ENCODE measurements around the gene PIK3R2. TPM values are rescaled to one million over a fixed set of nuclear protein-coding genes. Genes with fewer than 3 reads are reported as not detected.
A peak's percentile ranks its signal among the peaks of the same experiment; 100 is the strongest.

PIK3R2 gene
- total and polyA plus RNA-seq, 2 of the 4 experiments (the other 2 are of a cell fraction) = 12.2 to 25.1 TPM

DNA sequence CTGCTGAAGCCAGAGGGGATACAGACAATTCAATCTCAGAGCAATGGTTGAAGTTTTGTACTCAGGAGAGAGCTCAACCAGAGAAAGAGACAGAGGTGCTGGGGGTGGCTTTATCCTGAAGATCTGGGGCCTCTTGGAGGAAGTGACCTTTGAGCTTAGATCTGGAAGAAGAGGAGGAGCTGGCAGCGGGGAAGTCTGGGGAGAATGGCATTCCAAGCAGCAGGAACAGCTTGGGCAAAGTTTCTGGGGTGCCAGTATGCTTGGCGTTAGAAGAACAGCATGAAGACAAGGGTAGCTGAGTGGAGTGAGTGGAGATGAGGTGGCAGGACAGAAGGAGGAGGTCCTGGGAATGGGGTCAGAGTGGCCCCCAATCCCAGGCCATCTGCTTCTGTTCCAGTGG is 44.1 kb upstream of the PIK3R2 start:
- intact Hi-C loops (cut with micrococcal nuclease) = no loop called here
- DNase-seq (no peak), ATAC-seq (ENCODE audit: low read depth) (no peak)
- Histone ChIP-seq H3K9ac (ENCODE audit: low read depth, low read length) (no peak overlapping the region), H3K4me2 (ENCODE audit: low read depth, low read length) (no peak overlapping the region), H4K91ac (ENCODE audit: insufficient read depth, low read depth, low read length) (no peak overlapping the region), H3K56ac (ENCODE audit: extremely low read depth, insufficient read depth, low read length) (no peak overlapping the region), H3K23ac (ENCODE audit: low read depth, low read length) (no peak overlapping the region), H3K27ac (ENCODE audit: insufficient read depth, low read length) (no peak overlapping the region), H4K20me1 (ENCODE audit: insufficient read depth, low read length) (peaks cover 4% of the 10 kb centered on the region; the same call in 1 of the 2 replicates), H4K8ac (ENCODE audit: low read depth in 2 of 2, low read length in 2 of 2) (no peak overlapping the region), H3K18ac (ENCODE audit: low read depth, low read length) (no peak overlapping the region), H3K4me3 (ENCODE audit: insufficient read depth, low read depth, low read length) (no peak overlapping the region), H2BK20ac (ENCODE audit: low read depth, low read length) (no peak overlapping the region), H2BK120ac (ENCODE audit: low read depth, low read length) (no peak overlapping the region), H3K4ac (ENCODE audit: low read depth, low read length) (no peak overlapping the region), H2AFZ (replicated peaks; ENCODE audit: low read length, poor library complexity) (peak overlapping the region; percentile 97), H2BK15ac (ENCODE audit: low read depth, low read length) (no peak overlapping the region), H2AK5ac (ENCODE audit: low read depth, low read length) (no peak overlapping the region), H3K27me3 (ENCODE audit: control insufficient read depth, insufficient read depth, low read length) (no peaks in the 10 kb centered on the region), H3K79me1 (ENCODE audit: low read depth in 1 of 2, low read length in 2 of 2) (no peaks in the 10 kb centered on the region; a peak in 1 of 4 replicates), H3K4me1 (ENCODE audit: control insufficient read depth, insufficient read depth, low read length) (peaks cover 12% of the 10 kb centered on the region), H3K9me1 (ENCODE audit: insufficient read depth, low read length) (0 out of 2 replicates have a peak, but pooled peaks cover 3% of the 10 kb centered on the region), H3K9me3 (ENCODE audit: control insufficient read depth, insufficient read depth, low read length) (no peaks in the 10 kb centered on the region), H3K14ac (replicated peaks; ENCODE audit: low read depth, low read length) (no peak overlapping the region), H2BK5ac (ENCODE audit: low read depth, low read length, poor library complexity, severe bottlenecking) (no peak overlapping the region), H4K5ac (ENCODE audit: low read depth, low read length) (no peak overlapping the region), H2AK9ac (replicated peaks; ENCODE audit: low read depth, low read length, poor library complexity) (no peak overlapping the region), H3K36me3 (ENCODE audit: control insufficient read depth, insufficient read depth, low read length) (0 out of 2 replicates have a peak, but pooled peaks cover 2% of the 10 kb centered on the region)
- TF ChIP-seq FOS (IDR thresholded peaks at IDR 0.05; ENCODE audit: low read depth, low read length) (no peak), SMC3 (IDR thresholded peaks at IDR 0.05; ENCODE audit: low read depth, low read length) (no peak), MXI1 (IDR thresholded peaks at IDR 0.05; ENCODE audit: borderline replicate concordance, low read depth, low read length) (no peak)
- TF ChIP-seq, protein P1, sequence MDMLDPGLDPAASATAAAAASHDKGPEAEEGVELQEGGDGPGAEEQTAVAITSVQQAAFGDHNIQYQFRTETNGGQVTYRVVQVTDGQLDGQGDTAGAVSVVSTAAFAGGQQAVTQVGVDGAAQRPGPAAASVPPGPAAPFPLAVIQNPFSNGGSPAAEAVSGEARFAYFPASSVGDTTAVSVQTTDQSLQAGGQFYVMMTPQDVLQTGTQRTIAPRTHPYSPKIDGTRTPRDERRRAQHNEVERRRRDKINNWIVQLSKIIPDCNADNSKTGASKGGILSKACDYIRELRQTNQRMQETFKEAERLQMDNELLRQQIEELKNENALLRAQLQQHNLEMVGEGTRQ (IDR thresholded peaks at IDR 0.05; ENCODE audit: low read depth, low read length) = no peak
- WGBS, 2 experiments (ENCODE audit: extremely low coverage in 2 of 2, insufficient read length in 1 of 2) = 76% methylated on average over 2 of the region's 2 CpGs; no CpG with 5 or more reads in 1 of the 2 experiments
- CTCF ChIA-PET = no interaction called here
- in situ Hi-C loops (cut with MboI; ENCODE audit: low sequenced_read_pairs) = no loop called here
- no TSS peak for BruUV-seq (replicated peaks)
- dilution Hi-C loops (cut with HindIII; ENCODE audit: low sequenced_read_pairs, unreplicated experiment) = no loop called here
- POLR2A ChIA-PET (ENCODE audit: unreplicated experiment) = interaction anchor here (1.4 kb wide), 1 partner anchor 173 kb away, joined by 3 read pairs; the partner anchor contains the start of gene JUND
